ENCODE measurements around the gene TCHH. TPM values are rescaled to one million over a fixed set of nuclear protein-coding genes. Genes with fewer than 3 reads are reported as not detected.

Gene TCHH
- total and polyA plus RNA-seq, 2 donors (not counting 3 experiments of a cell fraction or from before 2014, with no cell fraction given), result not detected

GRCh38 chr1:152153996-152154395 is 38.8 kb upstream of the TCHH start:
- DNase-seq (ENCODE audit: low read depth, low spot score) (no peak), FAIRE-seq (no peak)
- TF ChIP-seq POLR2AphosphoS5 (IDR thresholded peaks at IDR 0.05; ENCODE audit: insufficient read depth, low read depth, low read length) (no peak), CTCF (IDR thresholded peaks at IDR 0.05; ENCODE audit: extremely low read depth in 1 of 2, insufficient read depth in 1 of 2, low read depth in 1 of 2, low read length in 2 of 2) (no peak), EZH2 (IDR thresholded peaks at IDR 0.05; ENCODE audit: borderline replicate concordance, low read depth, low read length, severe bottlenecking) (no peak), FOS (IDR thresholded peaks at IDR 0.05; ENCODE audit: borderline replicate concordance, insufficient read depth, low read length) (no peak), MYC (IDR thresholded peaks at IDR 0.05; ENCODE audit: low read depth, low read length) (no peak), MAX (IDR thresholded peaks at IDR 0.05; ENCODE audit: insufficient read depth, insufficient read length) (no peak), JUN (IDR thresholded peaks at IDR 0.05; ENCODE audit: borderline replicate concordance, insufficient read depth, insufficient read length, low read depth) (no peak), GATA2 (IDR thresholded peaks at IDR 0.05; ENCODE audit: insufficient read depth, insufficient read length, low read depth, low read length) (no peak), POLR2A (IDR thresholded peaks at IDR 0.05; ENCODE audit: low read depth, low read length) (no peak)
- Histone ChIP-seq H3K9me1 (replicated peaks; ENCODE audit: control insufficient read depth, extremely low read depth, insufficient read depth, low read length) (no peaks in the 10 kb centered on the region), H2AFZ (ENCODE audit: low read depth, low read length) (no peak overlapping the region), H4K20me1 (replicated peaks; ENCODE audit: control insufficient read depth, extremely low read depth, insufficient read depth, low read length) (no peaks in the 10 kb centered on the region), H3K9me3 (replicated peaks; ENCODE audit: control insufficient read depth, insufficient read depth, low read length) (no peaks in the 10 kb centered on the region), H3K4me3 (replicated peaks in 1 of 3; ENCODE audit: insufficient read depth in 1 of 3, low read depth in 1 of 3, low read length in 3 of 3) (no peak overlapping the region), H3K27me3 (ENCODE audit: control insufficient read depth in 2 of 2, insufficient read depth in 2 of 2, low read length in 2 of 2) (no peaks in the 10 kb centered on the region), H3K27ac (ENCODE audit: insufficient read depth, low read depth, low read length) (no peak overlapping the region), H3K79me2 (ENCODE audit: control insufficient read depth, insufficient read depth, low read length) (no peaks in the 10 kb centered on the region), H3K4me2 (ENCODE audit: insufficient read depth, low read length) (no peak overlapping the region), H3K9ac (replicated peaks; ENCODE audit: extremely low read depth, insufficient read depth, low read length) (no peak overlapping the region), H3K36me3 (ENCODE audit: control insufficient read depth in 2 of 2, extremely low read depth in 1 of 2, insufficient read depth in 2 of 2, low read length in 2 of 2) (no peaks in the 10 kb centered on the region), H3K4me1 (ENCODE audit: control insufficient read depth, extremely low read depth, insufficient read depth, low read length) (no peaks in the 10 kb centered on the region)
- no TSS peak for BruUV-seq (replicated peaks)
- dilution Hi-C loops (cut with MboI; ENCODE audit: extremely low pct_ligation_motif_present, low sequenced_read_pairs) (no loop called here), intact Hi-C loops (cut with micrococcal nuclease) (no loop called here)
- ChIA-PET CTCF (no interaction called here), POLR2A (no interaction called here)
